HFFc6 (cell line): Measurements from ENCODE around the gene TMEM9B. TPM values are rescaled to one million over a fixed set of nuclear protein-coding genes. Genes with fewer than 3 reads are reported as not detected.
"Not testable (repeated sequence)": the region's sequence is repeated elsewhere in the genome, so short reads cannot be mapped to it uniquely, and the experiment has no call there.

Source experiments
- DNase-seq: peaks from one replicate; pipeline ENCODE4 v3.0.0-alpha.2; 2018
- H3K27ac Mint-ChIP-seq: 2 replicates; pipeline ENCODE4 v1.8.0; 2020; ENCODE audit warnings: mild to moderate bottlenecking, mixed read lengths
- H3K27me3 Mint-ChIP-seq: 2 replicates; pipeline ENCODE4 v1.8.0; 2021; ENCODE audit warnings: mild to moderate bottlenecking, moderate library complexity, mixed read lengths; ENCODE audit not compliant: insufficient read depth
- H3K36me3 Mint-ChIP-seq: 2 replicates; pipeline ENCODE4 v1.8.0; 2021; ENCODE audit warnings: low read depth, mixed read lengths
- H3K4me1 Mint-ChIP-seq: 2 replicates; pipeline ENCODE4 v1.8.0; 2020; ENCODE audit warnings: low read depth, mixed read lengths
- H3K4me3 Mint-ChIP-seq: 2 replicates; pipeline ENCODE4 v1.8.0; 2020; ENCODE audit warnings: mild to moderate bottlenecking, moderate library complexity, mixed read lengths
- H3K9me3 Mint-ChIP-seq: 2 replicates; pipeline ENCODE4 v1.8.0; 2020; ENCODE audit warnings: mild to moderate bottlenecking, mixed read lengths
- long read RNA-seq: library from polyadenylated mRNA; unstranded; transcript quantifications from one replicate; pipeline ENCODE4 v2.0.0, GENCODE V29; 2019
- total RNA-seq, 6 experiments: library from RNA; stranded (reverse); fragmentation: NEBNext Ultra II Directional; extraction: Animal tissue kit (Norgen Biotek cat#: 25700); gene quantifications; 2 replicates in 1 of 6; 3 replicates in 5 of 6; pipeline ENCODE4 v1.2.3, GENCODE V29; 2021
- TF ChIP-seq, protein P1 (sequence below): fragments of 200-600 bp; sonication (generic); IDR thresholded peaks from 2 replicates; pipeline ENCODE4 v1.5.0; 2021; ENCODE audit warnings: antibody characterized with exemption, mild to moderate bottlenecking

Gene TMEM9B
- 10 to 100 TPM; 50.0 to 66.0 (median 59.7) TPM for total RNA-seq
- long read RNA-seq, transcript TMEM9B-202 (5 exons, 1,433 nt), result minor isoform, 8 of 218 reads
- long read RNA-seq, transcript TMEM9B-205 (5 exons, 2,083 nt), result major isoform, 197 of 218 reads
- long read RNA-seq, partial matches to known transcripts, result 8 of 218 reads
- long read RNA-seq, other reads (novel, unspliced or antisense), result 2 of 218 reads

DNA sequence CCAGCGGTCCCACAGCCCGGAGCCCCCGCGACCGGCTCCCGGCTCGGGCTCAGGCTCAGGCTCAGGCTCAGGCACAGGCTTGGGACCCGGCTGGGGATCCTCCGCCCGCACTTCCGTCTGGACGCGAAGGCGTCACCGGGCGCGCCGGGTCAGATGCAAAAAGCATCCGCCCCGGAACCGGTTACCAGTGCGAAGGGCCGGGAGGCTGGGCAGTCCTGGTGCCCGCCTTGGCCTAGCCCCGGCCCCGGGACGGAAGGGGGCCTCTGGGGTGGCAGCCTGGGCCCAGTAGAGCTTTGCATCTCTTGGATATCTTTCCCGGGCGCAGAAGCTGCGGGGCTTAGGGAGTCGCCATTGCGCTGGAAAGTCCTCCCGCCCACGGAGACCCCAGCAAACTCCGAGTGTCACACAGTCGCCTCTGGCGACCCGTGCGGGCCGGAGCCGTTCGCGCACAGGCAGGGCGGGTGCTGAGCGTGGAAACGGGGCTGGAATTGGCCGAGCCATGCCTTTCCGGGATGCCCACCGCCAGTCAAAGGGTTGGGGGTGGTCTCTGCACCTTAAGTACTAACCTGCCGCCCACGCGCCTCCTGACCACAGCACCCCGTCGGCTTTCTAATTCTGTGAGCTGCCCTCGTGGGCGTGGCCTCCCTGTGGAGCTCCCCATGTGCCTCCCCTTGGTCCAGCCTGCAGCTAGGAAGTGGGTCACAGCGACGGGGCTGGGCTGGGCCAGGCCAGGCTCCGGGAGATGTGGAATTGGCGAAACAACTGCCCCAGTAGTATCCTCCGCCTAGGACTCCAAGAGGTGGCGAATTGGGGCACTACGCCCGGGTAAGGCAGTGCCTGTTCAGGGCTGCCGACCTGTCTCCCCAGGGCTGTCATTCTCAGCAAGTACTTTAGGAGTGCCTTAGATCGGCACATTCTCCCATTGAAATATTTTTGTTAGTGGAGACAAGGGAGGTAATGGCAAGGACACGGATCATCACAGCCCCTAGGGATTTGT is at the start of gene TMEM9B:
TSS of gene TMEM9B (minus strand) at position 119 of the 997 bp plus-strand sequence. CDS start 129 bp downstream, outside the sequence.
- Mint-ChIP-seq H3K27me3 (peaks cover 3% of the 10 kb centered on the region; the same call in 1 of the 2 replicates), H3K4me1 (peaks cover 36% of the 10 kb centered on the region), H3K9me3 (no peaks in the 10 kb centered on the region), H3K36me3 (0 out of 2 replicates have a peak, but pooled peaks cover 6% of the 10 kb centered on the region), H3K27ac (peak within 1 kb of the TSS; percentile 92), H3K4me3 (peak within 1 kb of the TSS; percentile 99)
- peak; percentile 82 for DNase-seq
- TF ChIP-seq, protein P1, sequence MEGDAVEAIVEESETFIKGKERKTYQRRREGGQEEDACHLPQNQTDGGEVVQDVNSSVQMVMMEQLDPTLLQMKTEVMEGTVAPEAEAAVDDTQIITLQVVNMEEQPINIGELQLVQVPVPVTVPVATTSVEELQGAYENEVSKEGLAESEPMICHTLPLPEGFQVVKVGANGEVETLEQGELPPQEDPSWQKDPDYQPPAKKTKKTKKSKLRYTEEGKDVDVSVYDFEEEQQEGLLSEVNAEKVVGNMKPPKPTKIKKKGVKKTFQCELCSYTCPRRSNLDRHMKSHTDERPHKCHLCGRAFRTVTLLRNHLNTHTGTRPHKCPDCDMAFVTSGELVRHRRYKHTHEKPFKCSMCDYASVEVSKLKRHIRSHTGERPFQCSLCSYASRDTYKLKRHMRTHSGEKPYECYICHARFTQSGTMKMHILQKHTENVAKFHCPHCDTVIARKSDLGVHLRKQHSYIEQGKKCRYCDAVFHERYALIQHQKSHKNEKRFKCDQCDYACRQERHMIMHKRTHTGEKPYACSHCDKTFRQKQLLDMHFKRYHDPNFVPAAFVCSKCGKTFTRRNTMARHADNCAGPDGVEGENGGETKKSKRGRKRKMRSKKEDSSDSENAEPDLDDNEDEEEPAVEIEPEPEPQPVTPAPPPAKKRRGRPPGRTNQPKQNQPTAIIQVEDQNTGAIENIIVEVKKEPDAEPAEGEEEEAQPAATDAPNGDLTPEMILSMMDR, result no peak

- H3K27ac Mint-ChIP-seq, result no peak overlapping the region
Observed at GRCh38 chr11:9013373-9013772, 49.1 kb upstream of the TMEM9B start.

DNA sequence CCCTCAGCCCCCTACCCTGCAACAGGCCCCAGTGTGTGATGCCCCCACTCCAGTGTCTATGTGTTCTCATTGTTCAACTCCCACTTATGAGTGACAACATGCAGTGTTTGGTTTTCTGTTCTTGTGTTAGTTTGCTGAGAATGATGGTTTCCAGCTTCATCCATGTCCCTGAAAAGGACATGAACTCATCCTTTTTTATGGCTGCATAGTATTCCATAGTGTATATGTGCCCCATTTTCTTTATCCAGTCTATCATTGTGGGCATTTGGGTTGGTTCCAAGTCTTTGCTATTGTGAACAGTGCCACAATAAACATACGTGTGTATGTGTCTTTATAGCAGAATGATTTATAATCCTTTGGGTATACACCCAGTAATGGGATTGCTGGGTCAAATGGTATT is 45.3 kb upstream of the TMEM9B start:
- H3K4me3 Mint-ChIP-seq, H3K36me3 Mint-ChIP-seq, H3K4me1 Mint-ChIP-seq, H3K9me3 Mint-ChIP-seq, H3K27ac Mint-ChIP-seq, DNase-seq: not testable (repeated sequence)
- H3K27me3 Mint-ChIP-seq, result peaks cover 17% of the 10 kb centered on the region

More at GRCh38 chr11:9013373-9013772, 49.1 kb upstream of the TMEM9B start:
- TF ChIP-seq, protein P1, result no peak
- Mint-ChIP-seq H3K4me1 (peaks cover 20% of the 10 kb centered on the region), H3K4me3 (no peak overlapping the region), H3K36me3 (no peaks in the 10 kb centered on the region), H3K9me3 (peaks cover 10% of the 10 kb centered on the region; the same call in 1 of the 2 replicates), H3K27me3 (no peaks in the 10 kb centered on the region; the same call in none of the 2 replicates)
- DNase-seq, result no peak

DNA sequence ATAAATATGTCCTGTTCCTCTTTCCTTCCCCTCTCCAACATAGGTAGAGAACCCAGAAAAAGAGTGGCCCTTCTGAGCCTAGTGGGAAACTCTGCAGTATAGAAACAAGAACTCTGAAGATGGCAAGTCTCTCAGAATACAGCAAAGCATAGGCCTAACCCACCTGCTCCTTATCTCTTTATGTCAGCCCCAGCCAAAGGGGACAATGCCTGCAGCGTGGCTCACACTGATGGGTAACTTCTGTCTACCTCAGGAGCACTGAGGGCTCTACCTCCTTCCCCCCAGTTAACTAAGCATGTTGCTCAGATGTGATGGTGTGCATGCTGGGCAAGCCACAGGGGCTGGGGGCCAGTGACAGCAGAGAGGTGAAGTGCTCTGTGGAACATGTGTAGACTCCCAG is 44.4 kb upstream of the TMEM9B start:
- H3K4me1 Mint-ChIP-seq, result peaks cover 8% of the 10 kb centered on the region; the same call in 1 of the 2 replicates
- H3K27me3 Mint-ChIP-seq, result peaks cover 17% of the 10 kb centered on the region
- peaks cover 10% of the 10 kb centered on the region; the same call in 1 of the 2 replicates for H3K9me3 Mint-ChIP-seq
- DNase-seq, result no peak
- H3K36me3 Mint-ChIP-seq, result peaks cover 5% of the 10 kb centered on the region
- H3K4me3 Mint-ChIP-seq, result no peak overlapping the region
- TF ChIP-seq, protein P1, result no peak
- H3K27ac Mint-ChIP-seq, result no peak overlapping the region

DNA sequence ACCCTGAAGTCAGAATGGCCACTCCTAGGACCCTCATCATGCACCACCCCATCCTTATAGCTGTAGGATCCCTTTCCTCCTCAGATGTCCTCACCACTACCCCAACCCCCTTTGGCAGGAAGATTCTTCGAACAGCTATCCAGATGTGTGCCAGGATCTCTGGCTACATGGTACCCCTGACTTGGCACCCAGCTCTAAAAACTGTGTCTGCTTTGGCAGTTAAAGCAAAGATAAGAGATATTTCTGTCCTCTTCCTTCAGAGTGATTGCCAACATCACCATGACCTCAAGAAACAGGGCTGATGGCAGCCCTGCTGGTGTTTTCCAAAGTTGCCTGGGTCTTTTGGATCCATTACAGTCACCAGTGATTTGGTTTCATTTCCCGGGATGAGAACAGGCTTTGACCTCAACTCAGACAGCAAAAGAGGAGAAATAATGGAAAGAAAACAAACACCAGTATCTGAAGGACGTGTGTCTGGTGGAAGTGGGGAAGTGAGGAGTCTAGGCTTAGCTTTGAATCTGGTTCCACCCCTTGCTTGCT is 43.8 kb upstream of the TMEM9B start:
- Mint-ChIP-seq H3K4me3 (no peak overlapping the region), H3K27me3 (peaks cover 20% of the 10 kb centered on the region)

More for the DNA sequence above, 43.8 kb upstream of the TMEM9B start:
- Mint-ChIP-seq H3K36me3 (peaks cover 5% of the 10 kb centered on the region), H3K27ac (no peak overlapping the region), H3K4me1 (peaks cover 12% of the 10 kb centered on the region), H3K9me3 (peaks cover 10% of the 10 kb centered on the region; the same call in 1 of the 2 replicates)
- TF ChIP-seq, protein P1, result no peak
- DNase-seq, result no peak
